Kidney (tissue), 14 donors: Measurements from ENCODE around the gene ADGRE2. TPM values are rescaled to one million over a fixed set of nuclear protein-coding genes. Genes with fewer than 3 reads are reported as not detected.

ENCODE experiments used
- DNase-seq, 5 donors: peaks; one replicate each; pipeline ENCODE4 v3.0.0-alpha.2; 2013 to 2020
- FAIRE-seq: peaks from 2 replicates; lab custom pipeline; 2012; peaks lifted over from hg19 to GRCh38; lab: Jason Lieb, UNC
- H3K27ac ChIP-seq, 2 donors: one replicate each; pipeline ENCODE4 v1.7.0; 2013; ENCODE audit warnings: low read depth in 2 of 2, low read length in 2 of 2, inconsistent platforms in 1 of 2
- H3K27me3 ChIP-seq: one replicate; pipeline ENCODE4 v1.7.1; 2013; ENCODE audit warnings: low read length, inconsistent platforms; ENCODE audit not compliant: control insufficient read depth, insufficient read depth
- H3K36me3 ChIP-seq, 3 donors: one replicate each; pipeline versions ENCODE4 v1.7.0 to v1.7.1; 2013; ENCODE audit warnings: low read length in 3 of 3, control low read depth in 1 of 3, inconsistent platforms in 1 of 3; ENCODE audit not compliant: insufficient read depth in 3 of 3, control insufficient read depth in 2 of 3
- H3K4me1 ChIP-seq, 3 donors: one replicate each; pipeline versions ENCODE4 v1.7.0 to v1.7.1; 2013; ENCODE audit warnings: low read length in 3 of 3, inconsistent platforms in 1 of 3, low read depth in 1 of 3; ENCODE audit not compliant: control insufficient read depth in 2 of 3, insufficient read depth in 2 of 3
- H3K4me3 ChIP-seq, 3 donors: one replicate each; pipeline versions ENCODE4 v1.7.0 to v1.8.1; 2013; ENCODE audit warnings: low read length in 3 of 3, control low read depth in 1 of 3, inconsistent platforms in 1 of 3
- H3K9ac ChIP-seq, 3 donors: one replicate each; pipeline versions ENCODE4 v1.7.0 to v1.7.1; 2013; ENCODE audit warnings: low read length in 3 of 3, control low read depth in 1 of 3, inconsistent platforms in 1 of 3
- H3K9me3 ChIP-seq, 3 donors: one replicate each; pipeline versions ENCODE4 v1.7.0 to v1.7.1; 2013; ENCODE audit warnings: low read length in 3 of 3, control low read depth in 1 of 3, inconsistent platforms in 1 of 3; ENCODE audit not compliant: control insufficient read depth in 2 of 3, insufficient read depth in 1 of 3
- intact Hi-C: fragments of 100-400 bp; cut with DNase I; formaldehyde crosslinking; loops from one replicate; pipeline ENCODE4 v1.11.1; 2022
- polyA plus RNA-seq: library from polyadenylated mRNA; stranded (reverse); fragments of 350-450 nt; fragmentation: Illumina TruSeq; extraction: RNeasy Lipid Tissue Mini Kit (QIAGEN cat#74804); gene quantifications from one replicate; pipeline ENCODE4 v1.2.3, GENCODE V29; 2014; ENCODE audit warnings: low read depth, low replicate concordance; ENCODE audit not compliant: insufficient read depth
- total RNA-seq: library from RNA; stranded (reverse); fragmentation: NEBNext Ultra II Directional; extraction: Animal tissue kit (Norgen Biotek cat#: 25700); gene quantifications from one replicate; pipeline ENCODE4 v1.2.1, GENCODE V29; 2021
- TF ChIP-seq, protein P1 (sequence below): IDR thresholded peaks from 3 replicates; pipeline ENCODE4 v1.5.1; 2012; ENCODE audit warnings: mild to moderate bottlenecking, moderate library complexity, borderline replicate concordance; ENCODE audit not compliant: insufficient read depth; ENCODE audit errors: extremely low read depth
- donor health status: control.
- donor health status: control.
- donor health status: control.
- donor health status: control.
- donor health status: control.
- donor health status: DM: yes; HTN: yes; CAD: no.
- donor health status: Normal renal cell carcinoma (clear cell type).

The ADGRE2 gene
- total and polyA plus RNA-seq, 2 donors from 2014 or later, result 0.15 to 10.4 TPM

- TF ChIP-seq, protein P1, sequence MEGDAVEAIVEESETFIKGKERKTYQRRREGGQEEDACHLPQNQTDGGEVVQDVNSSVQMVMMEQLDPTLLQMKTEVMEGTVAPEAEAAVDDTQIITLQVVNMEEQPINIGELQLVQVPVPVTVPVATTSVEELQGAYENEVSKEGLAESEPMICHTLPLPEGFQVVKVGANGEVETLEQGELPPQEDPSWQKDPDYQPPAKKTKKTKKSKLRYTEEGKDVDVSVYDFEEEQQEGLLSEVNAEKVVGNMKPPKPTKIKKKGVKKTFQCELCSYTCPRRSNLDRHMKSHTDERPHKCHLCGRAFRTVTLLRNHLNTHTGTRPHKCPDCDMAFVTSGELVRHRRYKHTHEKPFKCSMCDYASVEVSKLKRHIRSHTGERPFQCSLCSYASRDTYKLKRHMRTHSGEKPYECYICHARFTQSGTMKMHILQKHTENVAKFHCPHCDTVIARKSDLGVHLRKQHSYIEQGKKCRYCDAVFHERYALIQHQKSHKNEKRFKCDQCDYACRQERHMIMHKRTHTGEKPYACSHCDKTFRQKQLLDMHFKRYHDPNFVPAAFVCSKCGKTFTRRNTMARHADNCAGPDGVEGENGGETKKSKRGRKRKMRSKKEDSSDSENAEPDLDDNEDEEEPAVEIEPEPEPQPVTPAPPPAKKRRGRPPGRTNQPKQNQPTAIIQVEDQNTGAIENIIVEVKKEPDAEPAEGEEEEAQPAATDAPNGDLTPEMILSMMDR, result no peak
- H3K9ac ChIP-seq, result no peak overlapping the region
- H3K27ac ChIP-seq, result no peak overlapping the region
- DNase-seq (no peak), FAIRE-seq (no peak)
- no peaks in the 10 kb centered on the region for H3K9me3 ChIP-seq
- no peaks in the 10 kb centered on the region for H3K27me3 ChIP-seq
- no peaks in the 10 kb centered on the region for H3K36me3 ChIP-seq
- H3K4me1 ChIP-seq, result no peaks in the 10 kb centered on the region
- H3K4me3 ChIP-seq, result no peak overlapping the region
- intact Hi-C loops, result no loop called here
Measured at GRCh38 chr19:14761607-14762006, 16.8 kb downstream of the ADGRE2 start.

DNA sequence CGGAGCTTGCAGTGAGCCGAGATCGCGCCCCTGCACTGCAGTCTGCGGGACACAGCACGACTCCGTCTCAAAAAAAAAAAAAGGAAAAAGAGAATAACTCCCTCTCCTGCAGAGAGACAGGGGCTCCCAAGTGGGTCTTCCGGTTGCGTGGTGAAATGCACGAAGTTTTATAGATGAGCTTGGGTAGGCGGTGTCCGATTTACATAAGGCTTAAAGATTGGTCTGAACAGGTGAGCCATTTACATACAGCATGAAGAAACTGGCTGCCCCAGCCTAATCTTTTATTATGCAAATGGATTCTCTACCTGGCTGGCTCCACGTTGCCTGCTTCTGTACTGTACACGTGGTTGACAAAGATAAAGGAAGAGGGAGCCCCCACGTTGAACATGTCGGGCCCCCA is 19.5 kb downstream of the ADGRE2 start:
- no peak overlapping the region for H3K4me3 ChIP-seq

GRCh38 chr19:14748601-14749000 is 29.8 kb downstream of the ADGRE2 start:
- H3K4me1 ChIP-seq, result no peaks in the 10 kb centered on the region
- FAIRE-seq, result no peak
- no peaks in the 10 kb centered on the region for H3K36me3 ChIP-seq
- H3K9me3 ChIP-seq, result no peaks in the 10 kb centered on the region
- H3K9ac ChIP-seq, result no peak overlapping the region
- intact Hi-C loops, result no loop called here
- H3K27ac ChIP-seq, result no peak overlapping the region
- no peaks in the 10 kb centered on the region for H3K27me3 ChIP-seq
- no peak overlapping the region for H3K4me3 ChIP-seq
- TF ChIP-seq, protein P1, result no peak
- DNase-seq, result no peak

More for the DNA sequence above, 19.5 kb downstream of the ADGRE2 start:
- no peak for FAIRE-seq
- no peaks in the 10 kb centered on the region for H3K4me1 ChIP-seq
- peak in 3 of 5 donors; percentile 3 to 20 (median 17) for DNase-seq
- no peaks in the 10 kb centered on the region for H3K36me3 ChIP-seq
- TF ChIP-seq, protein P1, result no peak
- H3K27me3 ChIP-seq, result no peaks in the 10 kb centered on the region
- H3K9me3 ChIP-seq, result no peaks in the 10 kb centered on the region
- H3K9ac ChIP-seq, result no peak overlapping the region
- intact Hi-C loops, result no loop called here
- H3K27ac ChIP-seq, result no peak overlapping the region

- DNase-seq, result no peak
- Histone ChIP-seq H3K36me3 (no peaks in the 10 kb centered on the region), H3K4me1 (no peaks in the 10 kb centered on the region), H3K9ac (no peak overlapping the region), H3K4me3 (no peak overlapping the region), H3K27me3 (no peaks in the 10 kb centered on the region), H3K27ac (no peak overlapping the region), H3K9me3 (peaks cover 0 to 3% (median 0%) of the 10 kb centered on the region in 3 donors)
- intact Hi-C loops, result no loop called here
- no peak for FAIRE-seq
- TF ChIP-seq, protein P1, result no peak
Measured at GRCh38 chr19:14746886-14747285, 31.5 kb downstream of the ADGRE2 start.
